Measurements from ENCODE around the gene STK24.

The STK24 gene

DNA sequence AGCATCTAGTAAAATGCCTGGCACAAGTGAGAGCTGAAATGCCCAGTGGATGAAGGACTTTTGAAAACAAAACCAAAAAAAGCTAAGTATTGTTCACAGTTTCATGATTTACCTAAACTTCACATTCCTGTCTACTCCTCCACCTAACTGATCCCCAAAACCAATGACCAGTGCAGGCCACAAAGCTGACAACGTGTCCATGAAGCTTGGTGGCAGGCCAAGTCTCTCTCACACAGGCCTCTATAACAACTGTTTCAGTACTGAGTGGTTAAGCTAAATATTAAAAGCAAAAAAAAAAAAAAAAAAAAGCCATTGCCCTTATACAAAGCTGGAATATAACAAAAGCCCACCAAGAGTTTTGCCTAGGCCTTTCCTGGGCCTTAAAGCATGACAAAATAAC lies 36.4 kb downstream of the STK24 start:
- no peak for DNase-seq
- Mint-ChIP-seq H3K4me3 (no peak overlapping the region), H3K36me3 (peaks cover 25% of the 10 kb centered on the region), H3K9me3 (no peaks in the 10 kb centered on the region), H3K27me3 (no peaks in the 10 kb centered on the region), H3K27ac (no peak overlapping the region), H3K4me1 (peaks cover 90% of the 10 kb centered on the region)
- CTCF ChIA-PET: interaction anchor here (0.7 to 1.7 kb wide), 3 partner anchors 42 to 113 kb away, joined by 3 to 6 read pairs (median 3); no protein-coding TSS in a partner anchor

DNA sequence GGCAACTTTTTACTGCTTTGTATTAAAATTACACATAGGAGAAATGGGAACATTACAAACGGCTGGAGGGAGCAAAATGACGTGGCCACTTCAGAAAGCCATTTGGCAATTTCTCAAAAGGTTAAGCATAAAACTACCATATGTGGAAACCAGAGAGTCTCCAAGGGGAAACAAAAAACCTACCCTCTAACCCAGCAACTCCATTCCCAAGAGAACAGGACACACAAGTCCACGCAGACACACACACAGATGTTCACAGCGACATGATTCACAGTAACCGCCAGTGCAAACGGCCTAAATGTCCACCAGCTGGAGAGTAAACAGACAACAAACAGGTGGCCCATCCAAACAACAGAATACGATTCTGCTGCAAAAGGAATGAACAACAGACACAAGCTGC lies 37.2 kb downstream of the STK24 start:
- Mint-ChIP-seq H3K27ac (peak overlapping the region; percentile 60), H3K4me3 (no peak overlapping the region), H3K4me1 (peaks cover 89% of the 10 kb centered on the region), H3K9me3 (no peaks in the 10 kb centered on the region), H3K27me3 (no peaks in the 10 kb centered on the region), H3K36me3 (peaks cover 25% of the 10 kb centered on the region)
- no peak for DNase-seq
- CTCF ChIA-PET: interaction anchor here (1.0 to 1.7 kb wide), 2 partner anchors 95 to 113 kb away, joined by 3 to 6 read pairs; no protein-coding TSS in a partner anchor

- H3K36me3 Mint-ChIP-seq: peaks cover 25% of the 10 kb centered on the region
- no peak overlapping the region for H3K4me3 Mint-ChIP-seq
- peaks cover 87% of the 10 kb centered on the region for H3K4me1 Mint-ChIP-seq
- H3K9me3 Mint-ChIP-seq: no peaks in the 10 kb centered on the region
- no peak for DNase-seq
- CTCF ChIA-PET: interaction anchor here (1.0 kb wide), 1 partner anchor 114 kb away, joined by 3 read pairs; no protein-coding TSS in a partner anchor
- H3K27me3 Mint-ChIP-seq: no peaks in the 10 kb centered on the region
- H3K27ac Mint-ChIP-seq: no peak overlapping the region
These were observed 38.0 kb downstream of the STK24 start for GRCh38 chr13:98538876-98539275.

DNA sequence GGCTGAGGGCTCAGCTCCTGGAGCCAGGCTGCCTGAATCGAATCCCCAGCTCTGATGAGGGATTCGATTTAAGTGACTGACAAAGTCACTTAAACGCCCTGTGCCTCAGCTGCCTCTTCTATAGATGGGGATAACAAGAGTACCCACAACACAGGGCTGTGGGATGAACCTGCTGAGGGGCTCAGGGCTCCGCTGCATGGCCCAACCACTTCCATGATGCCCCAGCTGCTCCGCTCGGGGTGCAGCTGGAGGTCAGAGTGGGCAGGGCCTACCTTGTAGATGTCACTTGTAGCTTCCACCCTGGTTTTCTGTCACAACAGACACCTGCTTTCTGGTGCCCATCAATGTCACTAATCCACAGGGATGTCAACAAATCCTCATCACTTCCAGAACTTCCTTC lies 39.2 kb downstream of the STK24 start:
- H3K27me3 Mint-ChIP-seq: no peaks in the 10 kb centered on the region
- H3K4me3 Mint-ChIP-seq: no peak overlapping the region
- H3K9me3 Mint-ChIP-seq: no peaks in the 10 kb centered on the region
- H3K27ac Mint-ChIP-seq: no peak overlapping the region
- H3K36me3 Mint-ChIP-seq: peaks cover 25% of the 10 kb centered on the region
- DNase-seq: no peak
- H3K4me1 Mint-ChIP-seq: peaks cover 81% of the 10 kb centered on the region
- CTCF ChIA-PET: interaction anchor here (1.0 kb wide), 2 partner anchors 115 to 116 kb away, joined by 3 read pairs; no protein-coding TSS in a partner anchor

DNA sequence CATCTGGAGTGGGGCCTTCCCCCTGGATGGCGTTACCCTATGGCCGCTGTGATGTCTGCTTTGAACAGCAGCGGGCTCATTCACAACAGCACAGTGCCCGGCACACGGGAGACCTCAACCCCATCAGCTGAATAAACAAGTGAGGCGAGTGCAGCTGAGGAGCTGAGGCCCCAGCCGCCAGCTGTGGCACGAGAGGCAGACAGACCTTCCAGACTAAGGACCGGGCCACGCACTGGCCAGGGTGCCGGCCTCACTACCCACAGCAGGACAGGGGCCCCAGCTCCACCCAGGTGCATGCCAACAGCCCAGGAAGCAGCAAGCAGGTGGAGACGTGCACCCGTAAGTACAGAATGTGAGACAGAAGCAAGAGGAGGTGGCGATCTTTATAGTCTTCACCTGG lies 39.6 kb downstream of the STK24 start:
- CTCF ChIA-PET: interaction anchor here (1.0 kb wide), 1 partner anchor 116 kb away, joined by 3 read pairs; no protein-coding TSS in a partner anchor
- H3K27ac Mint-ChIP-seq: no peak overlapping the region

DNA sequence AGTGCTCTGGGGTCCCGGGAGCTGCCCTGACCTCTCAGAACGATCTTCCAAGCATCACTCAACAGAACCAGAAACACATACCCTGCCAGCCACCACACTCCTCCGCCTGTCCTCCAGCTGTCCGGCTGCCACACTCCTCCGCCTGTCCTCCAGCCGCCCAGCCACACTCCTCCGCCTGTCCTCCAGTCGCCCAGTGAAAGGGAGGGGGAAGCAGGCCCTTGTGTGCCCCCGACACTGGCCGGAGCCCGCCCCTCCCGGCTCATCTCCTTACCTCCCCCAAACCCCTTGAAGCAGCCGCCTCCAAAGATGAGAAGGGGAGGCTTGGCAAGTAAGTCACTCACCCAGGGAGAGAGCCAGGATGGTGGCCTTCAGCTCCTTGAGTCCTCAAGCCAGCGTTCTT lies 40.2 kb downstream of the STK24 start:
- peaks cover 18% of the 10 kb centered on the region for H3K36me3 Mint-ChIP-seq
- H3K4me3 Mint-ChIP-seq: no peak overlapping the region
- CTCF ChIA-PET: interaction anchor here (1.0 kb wide), 1 partner anchor 117 kb away, joined by 3 read pairs; no protein-coding TSS in a partner anchor
- H3K9me3 Mint-ChIP-seq: no peaks in the 10 kb centered on the region
- no peaks in the 10 kb centered on the region for H3K27me3 Mint-ChIP-seq
- peak overlapping the region; percentile 75 for H3K27ac Mint-ChIP-seq
- H3K4me1 Mint-ChIP-seq: peaks cover 74% of the 10 kb centered on the region
- no peak for DNase-seq

More for the DNA sequence above, 39.6 kb downstream of the STK24 start:
- Mint-ChIP-seq H3K27me3 (no peaks in the 10 kb centered on the region), H3K4me3 (no peak overlapping the region), H3K4me1 (peaks cover 80% of the 10 kb centered on the region), H3K36me3 (peaks cover 24% of the 10 kb centered on the region), H3K9me3 (no peaks in the 10 kb centered on the region)
- DNase-seq: no peak

- no peak overlapping the region for H3K27ac Mint-ChIP-seq
- no peak for DNase-seq
- peaks cover 18% of the 10 kb centered on the region for H3K36me3 Mint-ChIP-seq
- H3K9me3 Mint-ChIP-seq: no peaks in the 10 kb centered on the region
- no peaks in the 10 kb centered on the region for H3K27me3 Mint-ChIP-seq
- H3K4me1 Mint-ChIP-seq: peaks cover 71% of the 10 kb centered on the region
- H3K4me3 Mint-ChIP-seq: no peak overlapping the region
- CTCF ChIA-PET: interaction anchor here (0.8 kb wide), 1 partner anchor 118 kb away, joined by 3 read pairs; no protein-coding TSS in a partner anchor
These were observed 41.2 kb downstream of the STK24 start for GRCh38 chr13:98535501-98536354.

DNA sequence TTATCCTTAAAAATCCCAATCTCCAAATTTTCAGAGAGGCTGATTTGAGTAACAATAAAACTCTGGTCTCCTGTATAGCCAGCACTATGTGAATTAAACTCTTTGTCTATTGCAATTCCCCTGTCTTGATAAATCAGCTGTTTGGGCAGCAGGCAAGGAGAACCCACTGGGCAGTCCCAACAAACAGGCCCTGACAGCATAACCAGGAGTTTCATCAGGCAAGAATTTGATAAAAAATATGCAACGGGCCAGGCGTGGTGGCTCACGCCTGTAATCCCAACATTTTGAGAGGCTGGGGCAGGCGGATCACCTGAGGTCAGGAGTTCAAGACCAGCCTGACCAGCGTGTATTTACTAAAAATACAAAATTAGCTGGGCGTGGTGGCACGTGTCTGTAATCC lies 42.1 kb downstream of the STK24 start:
- Mint-ChIP-seq H3K4me3 (no peak overlapping the region), H3K27me3 (no peaks in the 10 kb centered on the region)
- CTCF ChIA-PET: no interaction called here

DNA sequence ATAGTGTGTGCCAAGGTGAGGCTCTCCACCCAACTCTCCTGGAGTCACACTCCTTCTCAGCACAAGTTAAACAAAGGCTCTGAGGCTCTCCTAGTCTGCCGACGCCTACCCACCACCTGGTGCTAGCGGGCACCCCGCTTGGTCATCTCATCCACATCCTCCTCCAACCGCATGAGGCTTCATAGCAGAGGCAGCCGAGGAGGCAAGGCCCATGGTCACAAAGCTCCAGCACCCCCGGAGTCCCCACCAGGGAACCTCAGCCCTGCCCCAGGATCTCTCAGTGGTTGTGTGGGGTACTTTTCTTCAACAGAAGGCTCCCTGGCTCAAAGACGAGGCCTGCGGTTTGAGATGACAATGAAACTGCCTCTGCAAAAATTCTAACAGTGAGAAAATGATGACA lies 43.0 kb downstream of the STK24 start:
- Mint-ChIP-seq H3K4me1 (peaks cover 70% of the 10 kb centered on the region), H3K27ac (no peak overlapping the region), H3K36me3 (peaks cover 12% of the 10 kb centered on the region), H3K4me3 (no peak overlapping the region), H3K27me3 (no peaks in the 10 kb centered on the region), H3K9me3 (no peaks in the 10 kb centered on the region)
- CTCF ChIA-PET: no interaction called here
- no peak for DNase-seq

More for the DNA sequence above, 42.1 kb downstream of the STK24 start:
- Mint-ChIP-seq H3K36me3 (peaks cover 18% of the 10 kb centered on the region), H3K4me1 (peaks cover 70% of the 10 kb centered on the region), H3K9me3 (no peaks in the 10 kb centered on the region), H3K27ac (no peak overlapping the region)
- DNase-seq: no peak

GRCh38 chr13:98532254-98532653 lies 44.7 kb downstream of the STK24 start:
- Mint-ChIP-seq H3K4me3 (no peak overlapping the region), H3K9me3 (no peaks in the 10 kb centered on the region), H3K36me3 (peaks cover 4% of the 10 kb centered on the region), H3K27me3 (no peaks in the 10 kb centered on the region), H3K4me1 (peaks cover 65% of the 10 kb centered on the region), H3K27ac (no peak overlapping the region)
- no peak for DNase-seq
- CTCF ChIA-PET: interaction anchor here (1.4 kb wide), 1 partner anchor 11 kb away, joined by 5 read pairs; no protein-coding TSS in a partner anchor

GRCh38 chr13:98530217-98530616 lies 46.7 kb downstream of the STK24 start:
- H3K4me3 Mint-ChIP-seq: no peak overlapping the region
- CTCF ChIA-PET: no interaction called here
- H3K36me3 Mint-ChIP-seq: peaks cover 6% of the 10 kb centered on the region
- no peaks in the 10 kb centered on the region for H3K27me3 Mint-ChIP-seq
- no peak for DNase-seq
- H3K27ac Mint-ChIP-seq: no peak overlapping the region
- H3K9me3 Mint-ChIP-seq: no peaks in the 10 kb centered on the region
- peaks cover 64% of the 10 kb centered on the region for H3K4me1 Mint-ChIP-seq

DNA sequence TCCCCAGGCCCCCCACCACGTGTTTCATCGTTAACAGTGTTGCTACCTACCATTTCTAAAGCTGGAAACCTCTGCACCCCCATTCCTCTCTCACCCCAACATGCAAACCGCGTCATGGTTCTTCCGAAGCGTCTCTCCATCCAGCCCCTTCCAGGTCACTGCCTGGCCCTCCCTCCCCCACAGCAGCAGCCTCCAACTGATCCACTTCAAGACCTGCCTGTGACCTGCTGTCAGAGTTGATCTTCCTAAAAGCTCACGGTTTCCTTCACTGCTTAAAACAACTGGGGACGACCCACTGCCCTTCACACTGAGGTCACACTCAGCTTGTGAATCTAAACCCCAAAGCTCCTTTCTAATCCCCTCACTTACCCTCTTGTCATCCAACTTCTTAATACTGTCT lies 47.7 kb downstream of the STK24 start:
- Mint-ChIP-seq H3K4me3 (no peak overlapping the region), H3K4me1 (peaks cover 67% of the 10 kb centered on the region), H3K27ac (peak overlapping the region; percentile 57), H3K27me3 (no peaks in the 10 kb centered on the region), H3K36me3 (peaks cover 6% of the 10 kb centered on the region), H3K9me3 (no peaks in the 10 kb centered on the region)
- CTCF ChIA-PET: interaction anchor here (0.7 to 1.1 kb wide), 2 partner anchors 9 to 46 kb away, joined by 3 to 4 read pairs; no protein-coding TSS in a partner anchor
- DNase-seq: no peak

GRCh38 chr13:98528663-98529064 lies 48.2 kb downstream of the STK24 start:
- CTCF ChIA-PET: interaction anchor here (0.7 to 1.1 kb wide), 3 partner anchors 9 to 47 kb away, joined by 3 to 4 read pairs (median 3); no protein-coding TSS in a partner anchor
- H3K9me3 Mint-ChIP-seq: no peaks in the 10 kb centered on the region
- H3K27ac Mint-ChIP-seq: no peak overlapping the region
- no peak overlapping the region for H3K4me3 Mint-ChIP-seq
- peaks cover 67% of the 10 kb centered on the region for H3K4me1 Mint-ChIP-seq
- peaks cover 6% of the 10 kb centered on the region for H3K36me3 Mint-ChIP-seq
- no peak for DNase-seq
- H3K27me3 Mint-ChIP-seq: no peaks in the 10 kb centered on the region

- Mint-ChIP-seq H3K27me3 (no peaks in the 10 kb centered on the region), H3K4me3 (no peak overlapping the region), H3K27ac (no peak overlapping the region), H3K36me3 (peaks cover 4% of the 10 kb centered on the region), H3K9me3 (no peaks in the 10 kb centered on the region), H3K4me1 (peaks cover 70% of the 10 kb centered on the region)
- CTCF ChIA-PET: no interaction called here
- no peak for DNase-seq
These were observed 49.4 kb downstream of the STK24 start for GRCh38 chr13:98527526-98527925.

DNA sequence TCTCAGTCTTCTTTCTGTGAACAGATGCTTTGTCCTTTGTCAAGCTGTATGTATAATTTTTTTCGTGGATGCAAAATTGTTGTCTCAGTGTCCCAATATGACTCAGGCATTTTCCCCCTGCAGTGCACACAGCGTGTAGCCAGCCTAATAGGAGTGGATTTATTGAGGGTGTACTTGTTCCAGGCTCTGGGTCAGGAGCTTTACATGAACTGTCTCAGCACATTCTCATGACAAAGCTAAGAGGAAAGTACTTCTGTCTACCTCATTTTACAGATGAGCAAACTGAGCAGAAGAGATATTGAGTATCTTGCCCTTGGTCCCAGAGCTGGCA lies 50.8 kb downstream of the STK24 start:
- Mint-ChIP-seq H3K27ac (no peak overlapping the region), H3K9me3 (no peaks in the 10 kb centered on the region), H3K4me1 (peaks cover 78% of the 10 kb centered on the region), H3K36me3 (peaks cover 4% of the 10 kb centered on the region), H3K4me3 (no peak overlapping the region), H3K27me3 (no peaks in the 10 kb centered on the region)
- no peak for DNase-seq
- CTCF ChIA-PET: interaction anchor here (1.2 kb wide), 1 partner anchor 127 kb away, joined by 4 read pairs; no protein-coding TSS in a partner anchor
